IMR-90 (cell line): Measurements from ENCODE around the gene BTBD17. TPM values are rescaled to one million over a fixed set of nuclear protein-coding genes. Genes with fewer than 3 reads are reported as not detected.

Experiments
- ATAC-seq: fragments of 200-7000 bp; cut with Tn5 transposase; 2 replicates; pipeline ENCODE4 v1.9.1; 2020; ENCODE audit warnings: low read depth, mild to moderate bottlenecking, moderate library complexity
- BruUV-seq: library from RNA; stranded (reverse); fragments of 400-500 nt; replicated peaks from 2 replicates; lab custom pipeline; 2021; lab: Mats Ljungman, UMichigan
- CTCF ChIA-PET: fragments of 300-600 bp; formaldehyde crosslinking; extraction: SDS; loops from one replicate; lab custom pipeline; 2021; ENCODE audit warnings: antibody characterized with exemption; lab: Yijun Ruan, JAX
- POLR2A ChIA-PET: fragments of 300-600 bp; sonication (Branson Sonifier 250); formaldehyde crosslinking; loops from one replicate; lab custom pipeline; 2022; ENCODE audit warnings: antibody characterized with exemption; ENCODE audit not compliant: unreplicated experiment; lab: Charles Lee
- DNase-seq: peaks from one replicate; pipeline ENCODE4 v3.0.0; 2013
- H2AFZ ChIP-seq: replicated peaks from 2 replicates; pipeline ENCODE3; 2013; ENCODE audit warnings: low read length, mild to moderate bottlenecking; ENCODE audit not compliant: poor library complexity
- H2AK5ac ChIP-seq: 2 replicates; pipeline ENCODE4 v1.6.1; 2013; ENCODE audit warnings: low read depth, low read length, inconsistent platforms
- H2AK9ac ChIP-seq: replicated peaks from 2 replicates; pipeline ENCODE3; 2013; ENCODE audit warnings: mild to moderate bottlenecking, low read depth, low read length, moderate library complexity; ENCODE audit not compliant: poor library complexity
- H2BK120ac ChIP-seq: 2 replicates; pipeline ENCODE4 v1.6.1; 2013; ENCODE audit warnings: low read depth, low read length, inconsistent platforms
- H2BK15ac ChIP-seq: 3 replicates; pipeline ENCODE4 v1.6.1; 2013; ENCODE audit warnings: low read depth, low read length, inconsistent platforms
- H2BK20ac ChIP-seq: 2 replicates; pipeline ENCODE4 v1.6.1; 2013; ENCODE audit warnings: low read depth, mild to moderate bottlenecking, inconsistent platforms, low read length, moderate library complexity
- H2BK5ac ChIP-seq: 2 replicates; pipeline ENCODE4 v1.6.1; 2013; ENCODE audit warnings: mild to moderate bottlenecking, low read depth, low read length, inconsistent platforms; ENCODE audit not compliant: poor library complexity, severe bottlenecking
- H3K14ac ChIP-seq: replicated peaks from 2 replicates; pipeline ENCODE4 v1.6.1; 2013; ENCODE audit warnings: low read depth, low read length, inconsistent platforms
- H3K18ac ChIP-seq: 2 replicates; pipeline ENCODE4 v1.6.1; 2013; ENCODE audit warnings: low read depth, low read length, control low read depth
- H3K23ac ChIP-seq: 2 replicates; pipeline ENCODE4 v1.6.1; 2013; ENCODE audit warnings: low read depth, low read length, inconsistent platforms
- H3K27ac ChIP-seq: 2 replicates; pipeline ENCODE4 v1.5.1; 2013; ENCODE audit warnings: mild to moderate bottlenecking, control low read depth, low read length; ENCODE audit not compliant: insufficient read depth
- H3K27me3 ChIP-seq: 2 replicates; pipeline ENCODE4 v1.6.1; 2013; ENCODE audit warnings: low read length; ENCODE audit not compliant: control insufficient read depth, insufficient read depth
- H3K36me3 ChIP-seq: 2 replicates; pipeline ENCODE4 v1.6.1; 2013; ENCODE audit warnings: low read length, mixed read lengths; ENCODE audit not compliant: control insufficient read depth, insufficient read depth
- H3K4ac ChIP-seq: 2 replicates; pipeline ENCODE4 v1.6.1; 2013; ENCODE audit warnings: low read depth, low read length, inconsistent platforms
- H3K4me1 ChIP-seq: 2 replicates; pipeline ENCODE4 v1.6.1; 2013; ENCODE audit warnings: low read length, mixed read lengths; ENCODE audit not compliant: control insufficient read depth, insufficient read depth
- H3K4me2 ChIP-seq: 2 replicates; pipeline ENCODE4 v1.6.1; 2013; ENCODE audit warnings: low read depth, mild to moderate bottlenecking, control low read depth, low read length, moderate library complexity
- H3K4me3 ChIP-seq: 2 replicates; pipeline ENCODE4 v1.5.1; 2013; ENCODE audit warnings: low read depth, mild to moderate bottlenecking, control low read depth, low read length, moderate library complexity; ENCODE audit not compliant: insufficient read depth
- H3K56ac ChIP-seq: 2 replicates; pipeline ENCODE4 v1.6.1; 2013; ENCODE audit warnings: low read length, inconsistent platforms; ENCODE audit not compliant: insufficient read depth; ENCODE audit errors: extremely low read depth
- H3K79me1 ChIP-seq, 2 experiments: 2 replicates each; pipeline ENCODE4 v1.6.1; 2013; ENCODE audit warnings: low read length in 2 of 2, inconsistent platforms in 1 of 2, low read depth in 1 of 2
- H3K9ac ChIP-seq: 2 replicates; pipeline ENCODE4 v1.6.1; 2013; ENCODE audit warnings: low read depth, low read length, control low read depth
- H3K9me1 ChIP-seq: 2 replicates; pipeline ENCODE4 v1.6.1; 2013; ENCODE audit warnings: low read length, inconsistent platforms; ENCODE audit not compliant: insufficient read depth
- H3K9me3 ChIP-seq: 2 replicates; pipeline ENCODE4 v1.6.1; 2013; ENCODE audit warnings: low read length; ENCODE audit not compliant: control insufficient read depth, insufficient read depth
- H4K20me1 ChIP-seq: 2 replicates; pipeline ENCODE4 v1.6.1; 2013; ENCODE audit warnings: low read length, inconsistent platforms; ENCODE audit not compliant: insufficient read depth
- H4K5ac ChIP-seq: 2 replicates; pipeline ENCODE4 v1.6.1; 2013; ENCODE audit warnings: mild to moderate bottlenecking, low read depth, low read length, control low read depth
- H4K8ac ChIP-seq, 2 experiments: 2 replicates each; pipeline ENCODE4 v1.6.1; 2013; ENCODE audit warnings: low read depth in 2 of 2, low read length in 2 of 2, control low read depth in 1 of 2, inconsistent platforms in 1 of 2
- H4K91ac ChIP-seq: 2 replicates; pipeline ENCODE4 v1.6.1; 2013; ENCODE audit warnings: low read depth, low read length, inconsistent platforms; ENCODE audit not compliant: insufficient read depth
- BHLHE40 ChIP-seq: fragments of 150-350 bp; IDR thresholded peaks from 2 replicates; pipeline ENCODE4 v1.6.1; 2016; ENCODE audit warnings: mild to moderate bottlenecking, low read depth, low read length
- CEBPB ChIP-seq: IDR thresholded peaks from 2 replicates; pipeline ENCODE4 v1.6.1; 2012; ENCODE audit warnings: low read depth, low read length, improper control_type of control experiment
- CHD1 ChIP-seq: IDR thresholded peaks from 2 replicates; pipeline ENCODE4 v1.6.1; 2012; ENCODE audit warnings: low read depth, low read length, improper control_type of control experiment
- FOS ChIP-seq: fragments of 150-350 bp; IDR thresholded peaks from 2 replicates; pipeline ENCODE4 v1.6.1; 2016; ENCODE audit warnings: low read depth, low read length
- MAFK ChIP-seq: IDR thresholded peaks from 2 replicates; pipeline ENCODE4 v1.6.1; 2012; ENCODE audit warnings: low read depth, low read length, improper control_type of control experiment
- MAZ ChIP-seq: IDR thresholded peaks from 2 replicates; pipeline ENCODE4 v1.6.1; 2012; ENCODE audit warnings: low read depth, mild to moderate bottlenecking, low read length, improper control_type of control experiment, moderate library complexity, borderline replicate concordance
- MXI1 ChIP-seq: IDR thresholded peaks from 2 replicates; pipeline ENCODE4 v1.6.1; 2012; ENCODE audit warnings: low read depth, mild to moderate bottlenecking, low read length, moderate library complexity, borderline replicate concordance
- NFE2L2 ChIP-seq: fragments of 150-350 bp; IDR thresholded peaks from 2 replicates; pipeline ENCODE4 v1.6.1; 2016; ENCODE audit warnings: low read depth, mild to moderate bottlenecking, low read length
- POLR2A ChIP-seq: IDR thresholded peaks from 2 replicates; pipeline ENCODE4 v1.6.1; 2012; ENCODE audit warnings: mild to moderate bottlenecking, low read depth, low read length
- RAD21 ChIP-seq: IDR thresholded peaks from 2 replicates; pipeline ENCODE4 v1.6.1; 2012; ENCODE audit warnings: low read length, improper control_type of control experiment
- RCOR1 ChIP-seq: IDR thresholded peaks from 2 replicates; pipeline ENCODE4 v1.6.1; 2012; ENCODE audit warnings: mild to moderate bottlenecking, low read length, improper control_type of control experiment; ENCODE audit not compliant: insufficient replicate concordance
- RFX5 ChIP-seq: IDR thresholded peaks from 2 replicates; pipeline ENCODE4 v1.8.0; 2012; ENCODE audit warnings: low read depth, mild to moderate bottlenecking, low read length, moderate library complexity
- SMC3 ChIP-seq: fragments of 150-350 bp; IDR thresholded peaks from 2 replicates; pipeline ENCODE4 v1.6.1; 2016; ENCODE audit warnings: low read depth, mild to moderate bottlenecking, antibody characterized with exemption, low read length, moderate library complexity
- USF2 ChIP-seq: fragments of 150-350 bp; IDR thresholded peaks from 2 replicates; pipeline ENCODE4 v1.6.1; 2017; ENCODE audit warnings: mild to moderate bottlenecking, antibody characterized with exemption, low read length, low read depth
- WGBS, 2 experiments: methylation state at CpG; one replicate each; pipeline versions ENCODE4 v1.1.5 to v1.1.7; 2013; ENCODE audit warnings: missing lambda C conversion rate in 2 of 2; ENCODE audit not compliant: insufficient read length in 1 of 2; ENCODE audit errors: extremely low coverage in 2 of 2; 5-methylcytosine and 5-hydroxymethylcytosine counted together
- dilution Hi-C: fragments of 300-500 bp; cut with HindIII; formaldehyde crosslinking; loops from one replicate; pipeline ENCODE4 v1.14.3; 2018; ENCODE audit warnings: low sequenced_read_pairs; ENCODE audit not compliant: unreplicated experiment
- in situ Hi-C: fragments of 300-500 bp; cut with MboI; formaldehyde crosslinking; loops from 3 replicates; pipeline ENCODE4 v1.14.3; 2019; ENCODE audit warnings: low sequenced_read_pairs, inconsistent platforms, mixed read lengths
- intact Hi-C: fragments of 100-400 bp; cut with micrococcal nuclease; formaldehyde crosslinking; loops from 2 replicates; pipeline ENCODE4 v1.10.0; 2022
- polyA plus RNA-seq, 3 experiments: library from polyadenylated mRNA; depleted of rRNA; stranded (reverse); fragments of >200 nt; gene quantifications; 2 replicates each; pipeline ENCODE4 v1.2.3, GENCODE V29; 2012; ENCODE audit warnings: low replicate concordance in 1 of 3
- total RNA-seq: library from RNA; depleted of rRNA; stranded (reverse); fragments of >200 nt; gene quantifications from 2 replicates; pipeline ENCODE4 v1.2.3, GENCODE V29; 2012
- TF ChIP-seq, protein P1 (sequence below): conservative IDR thresholded peaks from 2 replicates; pipeline ENCODE4 v1.5.1; 2012; ENCODE audit warnings: mild to moderate bottlenecking, low read depth, low read length, improper control_type of control experiment
- TF ChIP-seq, protein P2 (sequence below): fragments of 150-350 bp; IDR thresholded peaks from 2 replicates; pipeline ENCODE4 v1.6.1; 2016; ENCODE audit warnings: low read depth, mild to moderate bottlenecking, low read length, moderate library complexity, borderline replicate concordance

Gene BTBD17
- total and polyA plus RNA-seq, 2 of the 4 experiments (the other 2 are of a cell fraction): not detected

DNA sequence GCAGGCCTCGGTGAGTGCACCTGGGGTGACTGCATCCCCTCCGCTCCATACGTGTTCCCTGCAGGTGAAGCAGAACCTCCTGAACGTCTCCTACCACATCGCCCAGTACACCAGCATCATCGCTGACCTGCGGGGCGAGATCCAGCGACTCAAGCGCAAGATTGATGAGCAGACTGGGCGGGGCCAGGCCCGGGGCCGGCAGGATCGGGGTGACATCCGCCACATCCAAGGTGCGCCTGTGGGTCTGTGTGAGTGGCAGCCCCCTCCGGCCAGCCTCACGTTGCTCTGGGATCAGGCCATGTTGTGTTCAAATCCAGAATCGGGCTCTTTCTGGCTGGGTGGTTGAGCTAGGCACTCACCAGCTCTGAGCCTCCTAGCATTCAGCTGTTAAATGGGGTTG is 12.5 kb downstream of the BTBD17 start:
- DNase-seq (no peak), ATAC-seq (no peak)
- Histone ChIP-seq H4K20me1 (no peaks in the 10 kb centered on the region), H3K27me3 (peaks cover 5% of the 10 kb centered on the region; the same call in 1 of the 2 replicates), H3K9ac (no peak overlapping the region), H3K4me2 (no peak overlapping the region), H2BK20ac (no peak overlapping the region), H3K14ac (no peak overlapping the region), H4K8ac (no peak overlapping the region), H3K4me3 (no peak overlapping the region), H2BK15ac (no peak overlapping the region), H4K5ac (no peak overlapping the region), H2BK120ac (no peak overlapping the region), H4K91ac (no peak overlapping the region), H3K23ac (no peak overlapping the region), H3K4me1 (no peaks in the 10 kb centered on the region), H2AFZ (no peak overlapping the region), H3K56ac (no peak overlapping the region), H3K79me1 (no peaks in the 10 kb centered on the region), H3K36me3 (no peaks in the 10 kb centered on the region), H3K4ac (no peak overlapping the region), H2AK5ac (no peak overlapping the region), H3K9me1 (no peaks in the 10 kb centered on the region), H3K9me3 (no peaks in the 10 kb centered on the region), H2AK9ac (no peak overlapping the region), H3K27ac (no peak overlapping the region), H3K18ac (no peak overlapping the region), H2BK5ac (no peak overlapping the region)
- TF ChIP-seq CHD1 (no peak), SMC3 (no peak), MAFK (no peak), FOS (no peak), RAD21 (no peak), MXI1 (no peak), BHLHE40 (no peak), RFX5 (no peak), NFE2L2 (no peak), RCOR1 (no peak), USF2 (no peak), MAZ (no peak), CEBPB (no peak), POLR2A (no peak)
- TF ChIP-seq, protein P1, sequence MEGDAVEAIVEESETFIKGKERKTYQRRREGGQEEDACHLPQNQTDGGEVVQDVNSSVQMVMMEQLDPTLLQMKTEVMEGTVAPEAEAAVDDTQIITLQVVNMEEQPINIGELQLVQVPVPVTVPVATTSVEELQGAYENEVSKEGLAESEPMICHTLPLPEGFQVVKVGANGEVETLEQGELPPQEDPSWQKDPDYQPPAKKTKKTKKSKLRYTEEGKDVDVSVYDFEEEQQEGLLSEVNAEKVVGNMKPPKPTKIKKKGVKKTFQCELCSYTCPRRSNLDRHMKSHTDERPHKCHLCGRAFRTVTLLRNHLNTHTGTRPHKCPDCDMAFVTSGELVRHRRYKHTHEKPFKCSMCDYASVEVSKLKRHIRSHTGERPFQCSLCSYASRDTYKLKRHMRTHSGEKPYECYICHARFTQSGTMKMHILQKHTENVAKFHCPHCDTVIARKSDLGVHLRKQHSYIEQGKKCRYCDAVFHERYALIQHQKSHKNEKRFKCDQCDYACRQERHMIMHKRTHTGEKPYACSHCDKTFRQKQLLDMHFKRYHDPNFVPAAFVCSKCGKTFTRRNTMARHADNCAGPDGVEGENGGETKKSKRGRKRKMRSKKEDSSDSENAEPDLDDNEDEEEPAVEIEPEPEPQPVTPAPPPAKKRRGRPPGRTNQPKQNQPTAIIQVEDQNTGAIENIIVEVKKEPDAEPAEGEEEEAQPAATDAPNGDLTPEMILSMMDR: no peak
- TF ChIP-seq, protein P2, sequence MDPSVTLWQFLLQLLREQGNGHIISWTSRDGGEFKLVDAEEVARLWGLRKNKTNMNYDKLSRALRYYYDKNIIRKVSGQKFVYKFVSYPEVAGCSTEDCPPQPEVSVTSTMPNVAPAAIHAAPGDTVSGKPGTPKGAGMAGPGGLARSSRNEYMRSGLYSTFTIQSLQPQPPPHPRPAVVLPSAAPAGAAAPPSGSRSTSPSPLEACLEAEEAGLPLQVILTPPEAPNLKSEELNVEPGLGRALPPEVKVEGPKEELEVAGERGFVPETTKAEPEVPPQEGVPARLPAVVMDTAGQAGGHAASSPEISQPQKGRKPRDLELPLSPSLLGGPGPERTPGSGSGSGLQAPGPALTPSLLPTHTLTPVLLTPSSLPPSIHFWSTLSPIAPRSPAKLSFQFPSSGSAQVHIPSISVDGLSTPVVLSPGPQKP: no peak
- ChIA-PET POLR2A (no interaction called here), CTCF (no interaction called here)
- no TSS peak for BruUV-seq
- WGBS, 2 experiments: no CpG with 5 or more reads among the region's 19 CpGs
- intact Hi-C loops: no loop called here
- in situ Hi-C loops: no loop called here
- dilution Hi-C loops: no loop called here
